Esophagus muscularis mucosa (tissue), 4 donors: ENCODE measurements around the gene CXCR6. TPM values are rescaled to one million over a fixed set of nuclear protein-coding genes. Genes with fewer than 3 reads are reported as not detected.
A peak's percentile ranks its signal among the peaks of the same experiment; 100 is the strongest.

Experiments used
- DNase-seq: peaks from one replicate; pipeline ENCODE4 v3.0.0-alpha.2; 2017; ENCODE audit errors: extremely low spot score
- H3K27ac ChIP-seq, 4 donors: fragments of 200-600 bp; sonication (generic); replicated peaks in 1 of 4; 1 replicate in 3 of 4; 2 replicates in 1 of 4; pipeline ENCODE4 v1.5.1; 2016 to 2019; ENCODE audit warnings: mild to moderate bottlenecking in 1 of 4
- H3K27me3 ChIP-seq, 4 donors: fragments of 200-600 bp; sonication (generic); one replicate each; pipeline versions ENCODE4 v1.5.1 to v1.6.0; 2016 to 2019
- H3K36me3 ChIP-seq, 4 donors: fragments of 200-600 bp; sonication (generic); one replicate each; pipeline ENCODE4 v1.5.1; 2016 to 2019
- H3K4me1 ChIP-seq, 4 donors: fragments of 200-600 bp; sonication (generic); one replicate each; pipeline ENCODE4 v1.5.1; 2016 to 2019
- H3K4me3 ChIP-seq, 4 donors: fragments of 200-600 bp; sonication (generic); 1 replicate in 2 of 4; 2 replicates in 2 of 4; pipeline ENCODE4 v1.5.1; 2016 to 2019; ENCODE audit warnings: mild to moderate bottlenecking in 4 of 4, moderate library complexity in 1 of 4
- H3K9me3 ChIP-seq, 4 donors: fragments of 200-600 bp; sonication (generic); 1 replicate in 3 of 4; 2 replicates in 1 of 4; pipeline ENCODE4 v1.5.1; 2016 to 2019
- CTCF ChIP-seq, 3 experiments: fragments of 200-600 bp in 2 of 3; fragments of 450-650 bp in 1 of 3; sonication (generic) in 2 of 3; IDR thresholded peaks; one replicate each; pipeline ENCODE4 v1.5.1; 2017 to 2019; ENCODE audit warnings: antibody characterized with exemption in 3 of 3, mild to moderate bottlenecking in 2 of 3, moderate library complexity in 1 of 3
- EP300 ChIP-seq: sonication (generic); formaldehyde crosslinking; IDR thresholded peaks from one replicate; pipeline ENCODE4 v1.6.1; 2017; ENCODE audit warnings: antibody characterized with exemption
- POLR2A ChIP-seq: fragments of 450-650 bp; IDR thresholded peaks from one replicate; pipeline ENCODE4 v1.6.1; 2017; ENCODE audit warnings: antibody characterized with exemption, moderate library complexity, mild to moderate bottlenecking, low read depth
- POLR2AphosphoS5 ChIP-seq, 2 donors: sonication (generic); formaldehyde crosslinking; IDR thresholded peaks; one replicate each; pipeline ENCODE4 v1.6.1; 2017; ENCODE audit warnings: antibody characterized with exemption in 2 of 2
- WGBS: methylation state at CpG from one replicate; pipeline ENCODE4 v1.1.5; 2018; 5-methylcytosine and 5-hydroxymethylcytosine counted together
- intact Hi-C: fragments of 100-400 bp; cut with DNase I; formaldehyde crosslinking; loops from one replicate; pipeline ENCODE4 v1.15.1; 2023
- total RNA-seq, 4 donors: library from RNA; depleted of rRNA; stranded (reverse); fragments of >200 nt; gene quantifications; one replicate each; pipeline versions ENCODE4 v1.1.0 to v1.2.1, GENCODE V29; 2016

CXCR6 gene
- total RNA-seq, 4 donors from 2014 or later, result 0.39 to 7.1 (median 0.49) TPM

GRCh38 chr3:45958321-45958791 lies 15.1 kb downstream of the CXCR6 start:
- no peak overlapping the region for H3K4me3 ChIP-seq
- H3K27ac ChIP-seq, result peak overlapping the region in 2 of 4 donors; percentile 11 to 25
- H3K4me1 ChIP-seq, result peaks cover 0 to 8% (median 3%) of the 10 kb centered on the region in 4 donors
- H3K27me3 ChIP-seq, result no peaks in the 10 kb centered on the region
- 92% methylated on average over 1 of the region's 6 CpGs for WGBS
- intact Hi-C loops, result no loop called here
- peaks cover 82 to 100% (median 97%) of the 10 kb centered on the region in 4 donors for H3K36me3 ChIP-seq
- TF ChIP-seq POLR2AphosphoS5 (IDR thresholded peaks at IDR 0.05) (no peak), POLR2A (no peak), CTCF (IDR thresholded peaks at IDR 0.05) (no peak), EP300 (no peak)
- no peak for DNase-seq
- no peaks in the 10 kb centered on the region for H3K9me3 ChIP-seq

GRCh38 chr3:45959201-45959600 lies 15.9 kb downstream of the CXCR6 start:
- Histone ChIP-seq H3K27ac (peak overlapping the region in 3 of 4 donors; percentile 11 to 38 (median 25)), H3K27me3 (no peaks in the 10 kb centered on the region), H3K4me1 (peaks cover 0 to 8% (median 3%) of the 10 kb centered on the region in 4 donors), H3K9me3 (no peaks in the 10 kb centered on the region), H3K4me3 (no peak overlapping the region), H3K36me3 (peaks cover 82 to 100% (median 97%) of the 10 kb centered on the region in 4 donors)
- no peak for DNase-seq
- intact Hi-C loops, result no loop called here
- 100% methylated on average over 2 of the region's 7 CpGs for WGBS
- no peak for TF ChIP-seq CTCF (IDR thresholded peaks at IDR 0.05)
- TF ChIP-seq EP300, result no peak
- TF ChIP-seq POLR2A, result no peak
- no peak for TF ChIP-seq POLR2AphosphoS5 (IDR thresholded peaks at IDR 0.05)

GRCh38 chr3:45960289-45960688 lies 17.0 kb downstream of the CXCR6 start:
- Histone ChIP-seq H3K36me3 (peaks cover 82 to 100% (median 97%) of the 10 kb centered on the region in 4 donors), H3K4me1 (peaks cover 0 to 8% (median 3%) of the 10 kb centered on the region in 4 donors)
- TF ChIP-seq POLR2AphosphoS5 (IDR thresholded peaks at IDR 0.05) (no peak), CTCF (IDR thresholded peaks at IDR 0.05) (no peak), EP300 (no peak), POLR2A (no peak)

GRCh38 chr3:45962033-45962432 lies 18.8 kb downstream of the CXCR6 start:
- WGBS, result 82% methylated on average over 5 of the region's 5 CpGs
- Histone ChIP-seq H3K9me3 (no peaks in the 10 kb centered on the region), H3K27me3 (no peaks in the 10 kb centered on the region), H3K4me3 (no peak overlapping the region), H3K4me1 (peaks cover 0 to 25% (median 13%) of the 10 kb centered on the region in 4 donors), H3K36me3 (peaks cover 93 to 100% (median 100%) of the 10 kb centered on the region in 4 donors), H3K27ac (no peak overlapping the region)
- intact Hi-C loops, result no loop called here
- no peak for TF ChIP-seq CTCF (IDR thresholded peaks at IDR 0.05)
- no peak for TF ChIP-seq EP300
- no peak for TF ChIP-seq POLR2AphosphoS5 (IDR thresholded peaks at IDR 0.05)
- no peak for TF ChIP-seq POLR2A
- DNase-seq, result no peak

More at GRCh38 chr3:45960289-45960688, 17.0 kb downstream of the CXCR6 start:
- Histone ChIP-seq H3K27me3 (no peaks in the 10 kb centered on the region), H3K4me3 (no peak overlapping the region), H3K9me3 (no peaks in the 10 kb centered on the region), H3K27ac (no peak overlapping the region)
- 87% methylated on average over 2 of the region's 2 CpGs for WGBS
- intact Hi-C loops, result no loop called here
- DNase-seq, result no peak

- TF ChIP-seq CTCF (IDR thresholded peaks at IDR 0.05) (no peak), EP300 (no peak), POLR2AphosphoS5 (IDR thresholded peaks at IDR 0.05) (no peak), POLR2A (no peak)
- H3K36me3 ChIP-seq, result peaks cover 91 to 100% (median 100%) of the 10 kb centered on the region in 4 donors
- H3K27ac ChIP-seq, result no peak overlapping the region
- DNase-seq, result no peak
- no peaks in the 10 kb centered on the region for H3K27me3 ChIP-seq
- intact Hi-C loops, result no loop called here
- H3K4me3 ChIP-seq, result no peak overlapping the region
- WGBS, result 84% methylated on average over 8 of the region's 8 CpGs
- H3K4me1 ChIP-seq, result peaks cover 0 to 28% (median 15%) of the 10 kb centered on the region in 4 donors
- no peaks in the 10 kb centered on the region for H3K9me3 ChIP-seq
These were observed 20.9 kb downstream of the CXCR6 start for GRCh38 chr3:45964139-45964538.
